HG03108 (cell line): Measurements from ENCODE around the gene ACOX2.

Experiments used
- ATAC-seq: cut with Tn5 transposase; IDR thresholded peaks from one replicate; pipeline ENCODE4 v1.9.1; 2021; ENCODE audit warnings: moderate library complexity; ENCODE audit not compliant: unreplicated experiment

ACOX2 gene

GRCh38 chr3:58567251-58567515 is 30.2 kb upstream of the ACOX2 start:
- ATAC-seq: no peak

GRCh38 chr3:58566398-58567250 is 29.6 kb upstream of the ACOX2 start:
- no peak for ATAC-seq

- ATAC-seq: no peak
Observed at GRCh38 chr3:58565621-58566397, 28.8 kb upstream of the ACOX2 start.

- ATAC-seq: no peak
Observed at GRCh38 chr3:58564456-58565160, 27.6 kb upstream of the ACOX2 start.

GRCh38 chr3:58564054-58564453 is 27.1 kb upstream of the ACOX2 start:
- ATAC-seq: no peak

GRCh38 chr3:58563386-58564035 is 26.5 kb upstream of the ACOX2 start:
- no peak for ATAC-seq

GRCh38 chr3:58562498-58562897 is 25.5 kb upstream of the ACOX2 start:
- no peak for ATAC-seq

- ATAC-seq: no peak
Observed at GRCh38 chr3:58560771-58561311, 23.9 kb upstream of the ACOX2 start.

GRCh38 chr3:58559586-58559985 is 22.6 kb upstream of the ACOX2 start:
- ATAC-seq: no peak

GRCh38 chr3:58557491-58557890 is 20.5 kb upstream of the ACOX2 start:
- ATAC-seq: no peak

GRCh38 chr3:58556761-58557221 is 19.8 kb upstream of the ACOX2 start:
- no peak for ATAC-seq

GRCh38 chr3:58556001-58556400 is 19.0 kb upstream of the ACOX2 start:
- no peak for ATAC-seq

GRCh38 chr3:58555203-58555602 is 18.2 kb upstream of the ACOX2 start:
- ATAC-seq: no peak

- no peak for ATAC-seq
Observed at GRCh38 chr3:58553003-58553402, 16.0 kb upstream of the ACOX2 start.

- no peak for ATAC-seq
Observed at GRCh38 chr3:58551636-58552180, 14.7 kb upstream of the ACOX2 start.

- ATAC-seq: no peak
Observed at GRCh38 chr3:58544541-58544940, 7.6 kb upstream of the ACOX2 start.

- ATAC-seq: no peak
Observed at GRCh38 chr3:58540176-58540858, 3.3 kb upstream of the ACOX2 start.

- no peak for ATAC-seq
Observed at GRCh38 chr3:58539626-58540025, 2.6 kb upstream of the ACOX2 start.

GRCh38 chr3:58537412-58538301 is 667 bp upstream of the ACOX2 start:
- no peak for ATAC-seq
